IMR-90 (cell line): ENCODE measurements around the gene SPDYE2B.
"Not testable (repeated sequence)": the region's sequence is repeated elsewhere in the genome, so short reads cannot be mapped to it uniquely, and the experiment has no call there.

ENCODE experiments used
- BHLHE40 ChIP-seq: fragments of 150-350 bp; IDR thresholded peaks from 2 replicates; pipeline ENCODE4 v1.6.1; 2016; ENCODE audit warnings: mild to moderate bottlenecking, low read depth, low read length
- CEBPB ChIP-seq: IDR thresholded peaks from 2 replicates; pipeline ENCODE4 v1.6.1; 2012; ENCODE audit warnings: low read depth, low read length, improper control_type of control experiment
- CHD1 ChIP-seq: IDR thresholded peaks from 2 replicates; pipeline ENCODE4 v1.6.1; 2012; ENCODE audit warnings: low read depth, low read length, improper control_type of control experiment
- MAFK ChIP-seq: IDR thresholded peaks from 2 replicates; pipeline ENCODE4 v1.6.1; 2012; ENCODE audit warnings: low read depth, low read length, improper control_type of control experiment
- MXI1 ChIP-seq: IDR thresholded peaks from 2 replicates; pipeline ENCODE4 v1.6.1; 2012; ENCODE audit warnings: low read depth, mild to moderate bottlenecking, low read length, moderate library complexity, borderline replicate concordance
- POLR2A ChIP-seq: IDR thresholded peaks from 2 replicates; pipeline ENCODE4 v1.6.1; 2012; ENCODE audit warnings: mild to moderate bottlenecking, low read depth, low read length
- RAD21 ChIP-seq: IDR thresholded peaks from 2 replicates; pipeline ENCODE4 v1.6.1; 2012; ENCODE audit warnings: low read length, improper control_type of control experiment
- RFX5 ChIP-seq: IDR thresholded peaks from 2 replicates; pipeline ENCODE4 v1.8.0; 2012; ENCODE audit warnings: low read depth, mild to moderate bottlenecking, low read length, moderate library complexity
- SMC3 ChIP-seq: fragments of 150-350 bp; IDR thresholded peaks from 2 replicates; pipeline ENCODE4 v1.6.1; 2016; ENCODE audit warnings: low read depth, mild to moderate bottlenecking, antibody characterized with exemption, low read length, moderate library complexity
- USF2 ChIP-seq: fragments of 150-350 bp; IDR thresholded peaks from 2 replicates; pipeline ENCODE4 v1.6.1; 2017; ENCODE audit warnings: mild to moderate bottlenecking, antibody characterized with exemption, low read length, low read depth
- TF ChIP-seq, protein P1 (sequence below): conservative IDR thresholded peaks from 2 replicates; pipeline ENCODE4 v1.5.1; 2012; ENCODE audit warnings: mild to moderate bottlenecking, low read depth, low read length, improper control_type of control experiment
- TF ChIP-seq, protein P2 (sequence below): fragments of 150-350 bp; IDR thresholded peaks from 2 replicates; pipeline ENCODE4 v1.6.1; 2016; ENCODE audit warnings: low read depth, mild to moderate bottlenecking, low read length, moderate library complexity, borderline replicate concordance

DNA sequence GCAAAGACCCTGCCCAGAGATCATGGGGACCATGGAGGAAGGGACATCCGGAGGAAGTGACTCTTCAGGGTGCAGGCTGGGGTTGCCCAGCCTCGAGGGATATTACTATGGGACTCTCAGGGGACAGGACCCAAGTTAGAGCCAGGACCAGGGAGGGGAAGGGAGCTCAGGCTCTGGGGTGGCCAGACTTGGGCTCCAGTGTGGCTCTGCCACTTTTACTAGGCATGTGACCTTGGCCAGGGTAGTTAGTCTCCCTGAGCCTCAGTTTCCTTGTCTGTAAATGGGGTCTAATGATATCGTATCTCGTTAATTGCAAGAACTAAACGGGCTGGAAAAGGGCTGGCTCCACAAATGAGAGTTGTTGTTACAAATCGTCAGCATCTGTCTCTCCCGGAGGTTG lies 39.7 kb upstream of the SPDYE2B start:
- TF ChIP-seq, protein P1, sequence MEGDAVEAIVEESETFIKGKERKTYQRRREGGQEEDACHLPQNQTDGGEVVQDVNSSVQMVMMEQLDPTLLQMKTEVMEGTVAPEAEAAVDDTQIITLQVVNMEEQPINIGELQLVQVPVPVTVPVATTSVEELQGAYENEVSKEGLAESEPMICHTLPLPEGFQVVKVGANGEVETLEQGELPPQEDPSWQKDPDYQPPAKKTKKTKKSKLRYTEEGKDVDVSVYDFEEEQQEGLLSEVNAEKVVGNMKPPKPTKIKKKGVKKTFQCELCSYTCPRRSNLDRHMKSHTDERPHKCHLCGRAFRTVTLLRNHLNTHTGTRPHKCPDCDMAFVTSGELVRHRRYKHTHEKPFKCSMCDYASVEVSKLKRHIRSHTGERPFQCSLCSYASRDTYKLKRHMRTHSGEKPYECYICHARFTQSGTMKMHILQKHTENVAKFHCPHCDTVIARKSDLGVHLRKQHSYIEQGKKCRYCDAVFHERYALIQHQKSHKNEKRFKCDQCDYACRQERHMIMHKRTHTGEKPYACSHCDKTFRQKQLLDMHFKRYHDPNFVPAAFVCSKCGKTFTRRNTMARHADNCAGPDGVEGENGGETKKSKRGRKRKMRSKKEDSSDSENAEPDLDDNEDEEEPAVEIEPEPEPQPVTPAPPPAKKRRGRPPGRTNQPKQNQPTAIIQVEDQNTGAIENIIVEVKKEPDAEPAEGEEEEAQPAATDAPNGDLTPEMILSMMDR, result not testable (repeated sequence)
- TF ChIP-seq POLR2A, CEBPB, RAD21, MAFK, RFX5, USF2, MXI1, BHLHE40, SMC3, CHD1: not testable (repeated sequence)
- TF ChIP-seq, protein P2, sequence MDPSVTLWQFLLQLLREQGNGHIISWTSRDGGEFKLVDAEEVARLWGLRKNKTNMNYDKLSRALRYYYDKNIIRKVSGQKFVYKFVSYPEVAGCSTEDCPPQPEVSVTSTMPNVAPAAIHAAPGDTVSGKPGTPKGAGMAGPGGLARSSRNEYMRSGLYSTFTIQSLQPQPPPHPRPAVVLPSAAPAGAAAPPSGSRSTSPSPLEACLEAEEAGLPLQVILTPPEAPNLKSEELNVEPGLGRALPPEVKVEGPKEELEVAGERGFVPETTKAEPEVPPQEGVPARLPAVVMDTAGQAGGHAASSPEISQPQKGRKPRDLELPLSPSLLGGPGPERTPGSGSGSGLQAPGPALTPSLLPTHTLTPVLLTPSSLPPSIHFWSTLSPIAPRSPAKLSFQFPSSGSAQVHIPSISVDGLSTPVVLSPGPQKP, result not testable (repeated sequence)
